GM23338 (cell line): Measurements from ENCODE around the gene TCF7L1. TPM values are rescaled to one million over a fixed set of nuclear protein-coding genes. Genes with fewer than 3 reads are reported as not detected.

Source experiments
- ATAC-seq: fragments of 200-7000 bp; cut with Tn5 transposase; 3 replicates; pipeline ENCODE4 v1.9.1; 2020
- DNase-seq: peaks from one replicate; pipeline ENCODE4 v3.0.0-alpha.2; 2015; ENCODE audit warnings: low spot score
- H2AFZ ChIP-seq: fragments of 200-600 bp; sonication (generic); 2 replicates; pipeline ENCODE4 v1.8.0; 2016; ENCODE audit warnings: antibody characterized with exemption, mild to moderate bottlenecking, moderate library complexity
- H3F3A ChIP-seq: fragments of 200-600 bp; sonication (generic); replicated peaks from 2 replicates; pipeline ENCODE4 v1.8.0; 2017; ENCODE audit warnings: antibody characterized with exemption, mixed run types, low read depth
- H3K27ac ChIP-seq: fragments of 200-600 bp; sonication (generic); 2 replicates; pipeline ENCODE4 v1.6.1; 2016; ENCODE audit warnings: low read depth
- H3K27me3 ChIP-seq: fragments of 200-600 bp; sonication (generic); 2 replicates; pipeline ENCODE4 v1.8.0; 2016; ENCODE audit warnings: mild to moderate bottlenecking, mixed run types, moderate library complexity; ENCODE audit not compliant: insufficient read depth
- H3K36me3 ChIP-seq: fragments of 200-600 bp; sonication (generic); 2 replicates; pipeline ENCODE4 v1.8.0; 2016; ENCODE audit warnings: mild to moderate bottlenecking; ENCODE audit not compliant: insufficient read depth
- H3K4me1 ChIP-seq: fragments of 200-600 bp; sonication (generic); 2 replicates; pipeline ENCODE4 v1.8.0; 2016; ENCODE audit warnings: mild to moderate bottlenecking, moderate library complexity; ENCODE audit not compliant: insufficient read depth
- H3K4me2 ChIP-seq: fragments of 200-600 bp; sonication (generic); 2 replicates; pipeline ENCODE4 v1.7.1; 2017; ENCODE audit warnings: mixed run types
- H3K4me3 ChIP-seq: fragments of 200-600 bp; sonication (generic); 2 replicates; pipeline ENCODE4 v1.6.1; 2016; ENCODE audit warnings: mixed run types
- H3K79me2 ChIP-seq: fragments of 200-600 bp; sonication (generic); replicated peaks from 2 replicates; pipeline ENCODE4 v1.8.0; 2017; ENCODE audit warnings: mild to moderate bottlenecking; ENCODE audit not compliant: insufficient read depth
- H3K9me2 ChIP-seq: fragments of 200-600 bp; sonication (generic); 2 replicates; pipeline ENCODE4 v1.8.0; 2017; ENCODE audit not compliant: insufficient read depth
- H4K20me1 ChIP-seq: fragments of 200-600 bp; sonication (generic); replicated peaks from 2 replicates; pipeline ENCODE4 v1.8.0; 2017; ENCODE audit warnings: mild to moderate bottlenecking; ENCODE audit not compliant: insufficient read depth
- H3K27ac Mint-ChIP-seq: 2 replicates; pipeline ENCODE4 v1.8.0; 2020; ENCODE audit warnings: inconsistent platforms, mild to moderate bottlenecking, moderate library complexity, mixed read lengths
- H3K27me3 Mint-ChIP-seq: 3 replicates; pipeline ENCODE4 v1.8.0; 2022; ENCODE audit warnings: low read depth, mild to moderate bottlenecking, moderate library complexity, mixed read lengths, inconsistent platforms; ENCODE audit not compliant: insufficient read depth, poor library complexity
- H3K36me3 Mint-ChIP-seq: 3 replicates; pipeline ENCODE4 v1.8.0; 2021; ENCODE audit warnings: low read depth, mild to moderate bottlenecking, inconsistent platforms, moderate library complexity, mixed read lengths
- H3K4me1 Mint-ChIP-seq: 3 replicates; pipeline ENCODE4 v1.8.0; 2020; ENCODE audit warnings: mild to moderate bottlenecking, inconsistent platforms, mixed read lengths
- H3K4me3 Mint-ChIP-seq: 3 replicates; pipeline ENCODE4 v1.8.0; 2021; ENCODE audit warnings: moderate library complexity, mild to moderate bottlenecking, inconsistent platforms, mixed read lengths
- H3K9me3 Mint-ChIP-seq: 3 replicates; pipeline ENCODE4 v1.8.0; 2020; ENCODE audit warnings: moderate library complexity, mild to moderate bottlenecking, inconsistent platforms, mixed read lengths
- EZH2 ChIP-seq: fragments of 200-600 bp; sonication (generic); IDR thresholded peaks from one replicate; pipeline ENCODE4 v1.8.0; 2017; ENCODE audit warnings: antibody characterized with exemption, mild to moderate bottlenecking, low read depth; ENCODE audit not compliant: unreplicated experiment
- NANOG ChIP-seq: IDR thresholded peaks from 2 replicates; pipeline ENCODE4 v1.6.1; 2016; ENCODE audit warnings: antibody characterized with exemption, borderline replicate concordance
- polyA plus RNA-seq: library from polyadenylated mRNA; unstranded; fragments of >200 nt; fragmentation: Nextera tagmentation; extraction: Ambion mirVana; gene quantifications from 2 replicates; pipeline ENCODE4 v1.2.1, GENCODE V29; 2016
- total RNA-seq: library from RNA; depleted of rRNA; stranded (reverse); fragments of >200 nt; shearing (Covaris generic); gene quantifications from 2 replicates; pipeline ENCODE4 v1.2.3, GENCODE V29; 2014
- TF ChIP-seq, protein P1 (sequence below): fragments of 250-450 bp; sonication (Bioruptor Pico); IDR thresholded peaks from 2 replicates; pipeline ENCODE4 v1.5.0; 2020; ENCODE audit warnings: mild to moderate bottlenecking, moderate library complexity

TCF7L1 gene
- total and polyA plus RNA-seq, 2 experiments from 2014 or later, result 47.3 to 101 TPM

DNA sequence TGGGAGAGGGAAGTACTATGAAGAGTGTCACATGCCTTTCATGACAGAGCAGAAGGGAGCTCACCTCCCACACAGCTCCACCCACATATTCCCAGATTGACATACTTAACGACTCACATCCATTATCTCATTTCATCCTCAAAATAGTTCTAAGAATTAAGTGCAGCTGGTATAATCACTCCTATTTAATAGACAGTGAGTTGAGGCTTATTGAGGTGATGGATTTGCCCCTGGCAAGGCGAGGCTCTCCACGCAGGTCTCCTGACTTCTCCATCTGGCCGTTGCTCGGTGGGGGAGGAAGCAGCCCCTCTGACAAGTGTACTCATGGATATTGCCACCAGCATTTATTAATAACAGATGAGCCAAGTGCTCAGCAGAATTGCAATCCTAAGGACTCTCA is 113.2 kb downstream of the TCF7L1 start (continued):
- TF ChIP-seq, protein P1, sequence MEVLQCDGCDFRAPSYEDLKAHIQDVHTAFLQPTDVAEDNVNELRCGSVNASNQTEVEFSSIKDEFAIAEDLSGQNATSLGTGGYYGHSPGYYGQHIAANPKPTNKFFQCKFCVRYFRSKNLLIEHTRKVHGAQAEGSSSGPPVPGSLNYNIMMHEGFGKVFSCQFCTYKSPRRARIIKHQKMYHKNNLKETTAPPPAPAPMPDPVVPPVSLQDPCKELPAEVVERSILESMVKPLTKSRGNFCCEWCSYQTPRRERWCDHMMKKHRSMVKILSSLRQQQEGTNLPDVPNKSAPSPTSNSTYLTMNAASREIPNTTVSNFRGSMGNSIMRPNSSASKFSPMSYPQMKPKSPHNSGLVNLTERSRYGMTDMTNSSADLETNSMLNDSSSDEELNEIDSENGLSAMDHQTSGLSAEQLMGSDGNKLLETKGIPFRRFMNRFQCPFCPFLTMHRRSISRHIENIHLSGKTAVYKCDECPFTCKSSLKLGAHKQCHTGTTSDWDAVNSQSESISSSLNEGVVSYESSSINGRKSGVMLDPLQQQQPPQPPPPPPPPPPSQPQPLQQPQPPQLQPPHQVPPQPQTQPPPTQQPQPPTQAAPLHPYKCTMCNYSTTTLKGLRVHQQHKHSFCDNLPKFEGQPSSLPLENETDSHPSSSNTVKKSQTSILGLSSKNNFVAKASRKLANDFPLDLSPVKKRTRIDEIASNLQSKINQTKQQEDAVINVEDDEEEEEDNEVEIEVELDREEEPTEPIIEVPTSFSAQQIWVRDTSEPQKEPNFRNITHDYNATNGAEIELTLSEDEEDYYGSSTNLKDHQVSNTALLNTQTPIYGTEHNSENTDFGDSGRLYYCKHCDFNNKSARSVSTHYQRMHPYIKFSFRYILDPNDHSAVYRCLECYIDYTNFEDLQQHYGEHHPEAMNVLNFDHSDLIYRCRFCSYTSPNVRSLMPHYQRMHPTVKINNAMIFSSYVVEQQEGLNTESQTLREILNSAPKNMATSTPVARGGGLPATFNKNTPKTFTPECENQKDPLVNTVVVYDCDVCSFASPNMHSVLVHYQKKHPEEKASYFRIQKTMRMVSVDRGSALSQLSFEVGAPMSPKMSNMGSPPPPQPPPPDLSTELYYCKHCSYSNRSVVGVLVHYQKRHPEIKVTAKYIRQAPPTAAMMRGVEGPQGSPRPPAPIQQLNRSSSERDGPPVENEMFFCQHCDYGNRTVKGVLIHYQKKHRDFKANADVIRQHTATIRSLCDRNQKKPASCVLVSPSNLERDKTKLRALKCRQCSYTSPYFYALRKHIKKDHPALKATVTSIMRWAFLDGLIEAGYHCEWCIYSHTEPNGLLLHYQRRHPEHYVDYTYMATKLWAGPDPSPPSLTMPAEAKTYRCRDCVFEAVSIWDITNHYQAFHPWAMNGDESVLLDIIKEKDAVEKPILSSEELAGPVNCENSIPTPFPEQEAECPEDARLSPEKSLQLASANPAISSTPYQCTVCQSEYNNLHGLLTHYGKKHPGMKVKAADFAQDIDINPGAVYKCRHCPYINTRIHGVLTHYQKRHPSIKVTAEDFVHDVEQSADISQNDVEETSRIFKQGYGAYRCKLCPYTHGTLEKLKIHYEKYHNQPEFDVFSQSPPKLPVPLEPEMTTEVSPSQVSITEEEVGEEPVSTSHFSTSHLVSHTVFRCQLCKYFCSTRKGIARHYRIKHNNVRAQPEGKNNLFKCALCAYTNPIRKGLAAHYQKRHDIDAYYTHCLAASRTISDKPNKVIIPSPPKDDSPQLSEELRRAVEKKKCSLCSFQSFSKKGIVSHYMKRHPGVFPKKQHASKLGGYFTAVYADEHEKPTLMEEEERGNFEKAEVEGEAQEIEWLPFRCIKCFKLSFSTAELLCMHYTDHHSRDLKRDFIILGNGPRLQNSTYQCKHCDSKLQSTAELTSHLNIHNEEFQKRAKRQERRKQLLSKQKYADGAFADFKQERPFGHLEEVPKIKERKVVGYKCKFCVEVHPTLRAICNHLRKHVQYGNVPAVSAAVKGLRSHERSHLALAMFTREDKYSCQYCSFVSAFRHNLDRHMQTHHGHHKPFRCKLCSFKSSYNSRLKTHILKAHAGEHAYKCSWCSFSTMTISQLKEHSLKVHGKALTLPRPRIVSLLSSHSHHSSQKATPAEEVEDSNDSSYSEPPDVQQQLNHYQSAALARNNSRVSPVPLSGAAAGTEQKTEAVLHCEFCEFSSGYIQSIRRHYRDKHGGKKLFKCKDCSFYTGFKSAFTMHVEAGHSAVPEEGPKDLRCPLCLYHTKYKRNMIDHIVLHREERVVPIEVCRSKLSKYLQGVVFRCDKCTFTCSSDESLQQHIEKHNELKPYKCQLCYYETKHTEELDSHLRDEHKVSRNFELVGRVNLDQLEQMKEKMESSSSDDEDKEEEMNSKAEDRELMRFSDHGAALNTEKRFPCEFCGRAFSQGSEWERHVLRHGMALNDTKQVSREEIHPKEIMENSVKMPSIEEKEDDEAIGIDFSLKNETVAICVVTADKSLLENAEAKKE (CRISPR knock-in tag), result no peak

DNA sequence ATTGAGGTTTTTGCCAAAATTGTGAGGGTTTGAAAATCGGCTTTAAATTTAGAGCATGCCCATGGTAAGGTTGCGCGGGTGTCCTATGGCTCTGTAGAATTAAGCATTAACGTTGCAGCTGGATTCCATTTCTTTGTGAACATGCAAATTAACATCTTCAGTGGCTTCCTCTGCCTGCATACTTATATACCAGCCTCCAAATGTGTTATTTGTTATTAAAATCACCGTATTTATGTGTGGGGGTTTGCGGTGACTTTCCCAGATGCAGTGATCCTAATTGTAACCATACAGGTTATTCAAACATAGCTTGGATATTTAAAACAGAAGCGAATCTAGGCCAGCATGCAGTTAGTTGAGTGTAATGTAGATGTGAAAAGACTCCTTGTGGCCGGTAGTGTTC is 114.4 kb downstream of the TCF7L1 start:
- H3K4me2 ChIP-seq, result peak overlapping the region; percentile 37
- H3K27me3 Mint-ChIP-seq, result peaks cover 32% of the 10 kb centered on the region
- H4K20me1 ChIP-seq, result peaks cover 12% of the 10 kb centered on the region
- H3K27ac ChIP-seq, result peak overlapping the region; percentile 79
- H3K4me1 ChIP-seq, result peaks cover 82% of the 10 kb centered on the region
- no peak overlapping the region for H2AFZ ChIP-seq
- ATAC-seq (peak; percentile 10), DNase-seq (peak; percentile 60)
- no peaks in the 10 kb centered on the region for H3K9me2 ChIP-seq
- no peaks in the 10 kb centered on the region for H3K27me3 ChIP-seq
- peaks cover 18% of the 10 kb centered on the region for H3K36me3 Mint-ChIP-seq
- H3K27ac Mint-ChIP-seq, result peak overlapping the region; percentile 90
- H3K36me3 ChIP-seq, result no peaks in the 10 kb centered on the region; the same call in 1 of the 2 replicates
- TF ChIP-seq EZH2, result no peak
- TF ChIP-seq NANOG, result peak; percentile 61; the same call in 1 of the 2 replicates
- peak overlapping the region; percentile 15 for H3K4me3 ChIP-seq
- H3K79me2 ChIP-seq, result peaks cover 76% of the 10 kb centered on the region
- peak overlapping the region; percentile 59 for H3K4me3 Mint-ChIP-seq
- H3K9me3 Mint-ChIP-seq, result peaks cover 2% of the 10 kb centered on the region; the same call in 1 of the 3 replicates
- H3F3A ChIP-seq, result no peaks in the 10 kb centered on the region; the same call in none of the 2 replicates
- H3K4me1 Mint-ChIP-seq, result peaks cover 94% of the 10 kb centered on the region
